OCI-LY7 (cell line): ENCODE data around the gene APOC4. TPM values are rescaled to one million over a fixed set of nuclear protein-coding genes. Genes with fewer than 3 reads are reported as not detected.

Experiments
- BruUV-seq: library from RNA; stranded (reverse); fragments of 400-500 nt; replicated peaks from 2 replicates; lab custom pipeline; 2021; lab: Mats Ljungman, UMichigan
- CTCF ChIA-PET: fragments of 300-600 bp; sonication (Branson Sonifier 250); formaldehyde crosslinking; loops from one replicate; lab custom pipeline; 2022; ENCODE audit warnings: antibody characterized with exemption; ENCODE audit not compliant: unreplicated experiment; lab: Charles Lee
- POLR2A ChIA-PET: fragments of 300-600 bp; sonication (Branson Sonifier 250); formaldehyde crosslinking; loops from one replicate; lab custom pipeline; 2022; ENCODE audit warnings: antibody characterized with exemption; lab: Charles Lee
- DNase-seq: peaks from one replicate; pipeline ENCODE4 v3.0.0-alpha.2; 2015; ENCODE audit warnings: low spot score
- H2AFZ ChIP-seq: fragments of 200-600 bp; sonication (generic), shearing (Covaris generic); 2 replicates; pipeline ENCODE4 v1.6.1; 2014; ENCODE audit warnings: mild to moderate bottlenecking, antibody characterized with exemption, low read length, moderate library complexity
- H3K27ac ChIP-seq: fragments of 200-600 bp; sonication (generic); 2 replicates; pipeline ENCODE4 v1.5.1; 2014; ENCODE audit warnings: mixed run types, low read depth, mild to moderate bottlenecking, moderate library complexity, low read length, inconsistent platforms; ENCODE audit not compliant: poor library complexity, severe bottlenecking
- H3K36me3 ChIP-seq: fragments of 200-600 bp; sonication (generic); 2 replicates; pipeline ENCODE4 v1.6.1; 2014; ENCODE audit warnings: mild to moderate bottlenecking, antibody characterized with exemption, low read length, moderate library complexity, mixed read lengths; ENCODE audit not compliant: insufficient read depth
- H3K4me1 ChIP-seq: fragments of 200-600 bp; sonication (generic); 2 replicates; pipeline ENCODE4 v1.5.1; 2014; ENCODE audit warnings: mild to moderate bottlenecking, low read length; ENCODE audit not compliant: insufficient read depth, poor library complexity, severe bottlenecking
- H3K4me2 ChIP-seq: fragments of 200-600 bp; sonication (generic); 2 replicates; pipeline ENCODE4 v1.6.1; 2014; ENCODE audit warnings: mild to moderate bottlenecking, low read length
- H3K4me3 ChIP-seq: fragments of 200-600 bp; sonication (generic); 2 replicates; pipeline ENCODE4 v1.5.1; 2014; ENCODE audit warnings: mild to moderate bottlenecking, low read depth, low read length; ENCODE audit not compliant: poor library complexity, severe bottlenecking
- H3K79me2 ChIP-seq: fragments of 200-600 bp; sonication (generic); 2 replicates; pipeline ENCODE4 v1.6.1; 2016; ENCODE audit warnings: low read depth, mild to moderate bottlenecking, low read length, moderate library complexity, mixed read lengths; ENCODE audit not compliant: insufficient read depth
- H3K9me2 ChIP-seq: fragments of 200-600 bp; sonication (generic); 2 replicates; pipeline ENCODE4 v1.6.1; 2016; ENCODE audit warnings: mild to moderate bottlenecking, low read length, mixed read lengths; ENCODE audit not compliant: insufficient read depth
- H3K9me3 ChIP-seq: fragments of 200-600 bp; sonication (generic); 2 replicates; pipeline ENCODE4 v1.6.1; 2014; ENCODE audit warnings: mild to moderate bottlenecking, mixed run types, low read length, mixed read lengths
- H4K20me1 ChIP-seq: fragments of 200-600 bp; sonication (generic); 2 replicates; pipeline ENCODE4 v1.6.1; 2014; ENCODE audit warnings: mild to moderate bottlenecking, antibody characterized with exemption, low read length, moderate library complexity, mixed read lengths; ENCODE audit not compliant: insufficient read depth
- CTCF ChIP-seq: fragments of 200-600 bp; sonication (generic); conservative IDR thresholded peaks from 2 replicates; pipeline ENCODE4 v1.5.1; 2014; ENCODE audit warnings: mild to moderate bottlenecking, antibody characterized with exemption, low read length, moderate library complexity, mixed read lengths
- EZH2phosphoT487 ChIP-seq: fragments of 200-600 bp; sonication (generic); IDR thresholded peaks from 2 replicates; pipeline ENCODE4 v1.6.1; 2018; ENCODE audit warnings: low read depth, borderline replicate concordance, mild to moderate bottlenecking, mixed run types, antibody characterized with exemption, low read length, moderate library complexity, mixed read lengths
- intact Hi-C: fragments of 100-400 bp; cut with micrococcal nuclease; formaldehyde crosslinking; loops from one replicate; pipeline ENCODE4 v1.10.0; 2022; ENCODE audit not compliant: unreplicated experiment
- total RNA-seq, 2 experiments: library from RNA; depleted of rRNA in 1 of 2; stranded (reverse); fragments of >200 nt in 1 of 2; shearing (Covaris generic) in 1 of 2; gene quantifications; 2 replicates each; pipeline ENCODE4 v1.2.3, GENCODE V29; 2014 to 2022

Gene APOC4
- total RNA-seq, 2 experiments from 2014 or later: not detected

GRCh38 chr19:44939668-44940067, 2.4 kb upstream of the APOC4 start:
- no TSS peak for BruUV-seq
- Histone ChIP-seq H3K4me2 (no peak overlapping the region), H3K4me1 (peaks cover 24% of the 10 kb centered on the region), H3K36me3 (no peaks in the 10 kb centered on the region), H3K27ac (no peak overlapping the region), H3K9me2 (no peaks in the 10 kb centered on the region), H3K9me3 (no peaks in the 10 kb centered on the region), H3K79me2 (no peaks in the 10 kb centered on the region), H3K4me3 (no peak overlapping the region), H2AFZ (no peak overlapping the region), H4K20me1 (no peaks in the 10 kb centered on the region)
- POLR2A ChIA-PET: no interaction called here
- TF ChIP-seq CTCF: no peak
- no peak for DNase-seq
- CTCF ChIA-PET: no interaction called here
- intact Hi-C loops: no loop called here

- DNase-seq: peak; percentile 75
Measured at GRCh38 chr19:44943801-44944249, 1.8 kb downstream of the APOC4 start.

More at GRCh38 chr19:44943801-44944249, 1.8 kb downstream of the APOC4 start:
- Histone ChIP-seq H3K4me1 (peaks cover 31% of the 10 kb centered on the region), H4K20me1 (no peaks in the 10 kb centered on the region), H3K4me3 (no peak overlapping the region), H2AFZ (peak overlapping the region; percentile 75), H3K27ac (no peak overlapping the region), H3K4me2 (peak overlapping the region; percentile 44; the same call in 1 of the 2 replicates), H3K9me2 (no peaks in the 10 kb centered on the region), H3K79me2 (no peaks in the 10 kb centered on the region), H3K9me3 (no peaks in the 10 kb centered on the region), H3K36me3 (no peaks in the 10 kb centered on the region)
- ChIA-PET CTCF (no interaction called here), POLR2A (no interaction called here)
- BruUV-seq: no TSS peak
- intact Hi-C loops: no loop called here
- peak; percentile 32; the same call in 1 of the 2 replicates for TF ChIP-seq CTCF
- no peak for TF ChIP-seq EZH2phosphoT487
